HCT116 (cell line): ENCODE results near the gene NRTN. TPM values are rescaled to one million over a fixed set of nuclear protein-coding genes. Genes with fewer than 3 reads are reported as not detected.

Experiments
- ATAC-seq: fragments of 200-7000 bp; cut with Tn5 transposase; 2 replicates; pipeline ENCODE4 v1.9.1; 2020; ENCODE audit warnings: mild to moderate bottlenecking, moderate library complexity
- BruUV-seq: library from RNA; stranded (reverse); fragments of 400-500 nt; replicated peaks from 2 replicates; lab custom pipeline; 2021; lab: Mats Ljungman, UMichigan
- CTCF ChIA-PET: fragments of 300-600 bp; sonication (Branson Sonifier 250); formaldehyde crosslinking; loops from one replicate; lab custom pipeline; 2021; ENCODE audit warnings: antibody characterized with exemption; lab: Charles Lee
- POLR2A ChIA-PET: fragments of 300-600, 350-600 bp; sonication (Branson Sonifier 250); formaldehyde crosslinking; loops from one replicate; lab custom pipeline; 2021; ENCODE audit warnings: antibody characterized with exemption; lab: Charles Lee
- RAD21 ChIA-PET, 2 experiments: fragments of 300-600 bp; sonication (Branson Sonifier 250); formaldehyde crosslinking; loops; one replicate each; lab custom pipeline; 2023; ENCODE audit warnings: low total read pairs in 2 of 2; ENCODE audit not compliant: uncharacterized antibody in 2 of 2, unreplicated experiment in 2 of 2, low non-redundant PET in 1 of 2; lab: Charles Lee
- DNase-seq: peaks from one replicate; pipeline ENCODE4 v3.0.0-alpha.2; 2010; ENCODE audit warnings: low read depth, low spot score
- H2AFZ ChIP-seq: fragments of 200-600 bp; shearing (Covaris generic), sonication (generic); 2 replicates; pipeline ENCODE4 v1.6.1; 2017; ENCODE audit warnings: low read depth, mixed run types, mixed read lengths, antibody characterized with exemption, low read length; ENCODE audit not compliant: poor library complexity, severe bottlenecking
- H3K27ac ChIP-seq: 2 replicates; pipeline ENCODE4 v1.5.1; 2012; ENCODE audit warnings: low read depth, low read length
- H3K27me3 ChIP-seq: fragments of 200-600 bp; sonication (generic); 2 replicates; pipeline ENCODE4 v1.6.1; 2016; ENCODE audit warnings: mixed run types, low read length, mixed read lengths; ENCODE audit not compliant: insufficient read depth
- H3K36me3 ChIP-seq, 2 experiments: fragments of 200-500 bp in 1 of 2; fragments of 200-600 bp in 1 of 2; sonication (Bioruptor generic) in 1 of 2; sonication (generic) in 1 of 2; 2 replicates each; pipeline versions ENCODE4 v1.5.1 to v1.6.1; 2014 to 2016; ENCODE audit warnings: low read length in 2 of 2, inconsistent platforms in 1 of 2, mixed read lengths in 1 of 2, mixed run types in 1 of 2; ENCODE audit not compliant: insufficient read depth in 2 of 2, control insufficient read depth in 1 of 2
- H3K4me1 ChIP-seq, 2 experiments: fragments of 200-600 bp in 1 of 2; sonication (generic) in 1 of 2; 2 replicates each; pipeline versions ENCODE4 v1.5.1 to v1.6.1; 2012 to 2017; ENCODE audit warnings: low read length in 2 of 2, inconsistent platforms in 1 of 2, mild to moderate bottlenecking in 1 of 2, mixed read lengths in 1 of 2, mixed run types in 1 of 2, moderate library complexity in 1 of 2; ENCODE audit not compliant: insufficient read depth in 2 of 2, control insufficient read depth in 1 of 2
- H3K4me2 ChIP-seq: fragments of 200-600 bp; sonication (generic); 2 replicates; pipeline ENCODE4 v1.6.1; 2017; ENCODE audit warnings: mixed run types, low read length, mixed read lengths
- H3K4me3 ChIP-seq, 2 experiments: fragments of 200-600 bp in 1 of 2; sonication (generic) in 1 of 2; replicated peaks in 1 of 2; 2 replicates each; pipeline ENCODE4 v1.5.1; 2011 to 2016; ENCODE audit warnings: low read length in 2 of 2, control low read depth in 1 of 2, low read depth in 1 of 2, mild to moderate bottlenecking in 1 of 2, mixed read lengths in 1 of 2, mixed run types in 1 of 2
- H3K79me2 ChIP-seq: fragments of 200-600 bp; sonication (generic); 2 replicates; pipeline ENCODE4 v1.6.1; 2017; ENCODE audit warnings: mild to moderate bottlenecking, mixed run types, low read length, moderate library complexity, mixed read lengths; ENCODE audit not compliant: insufficient read depth
- H3K9ac ChIP-seq: fragments of 200-600 bp; sonication (generic); 2 replicates; pipeline ENCODE4 v1.6.1; 2016; ENCODE audit warnings: low read length, mixed read lengths
- H3K9me2 ChIP-seq: fragments of 200-600 bp; sonication (generic), shearing (Covaris generic); 2 replicates; pipeline ENCODE4 v1.6.1; 2017; ENCODE audit warnings: mixed run types, mild to moderate bottlenecking, moderate library complexity; ENCODE audit not compliant: insufficient read depth
- H3K9me3 ChIP-seq, 2 experiments: fragments of 200-500 bp in 1 of 2; fragments of 200-600 bp in 1 of 2; sonication (Bioruptor generic) in 1 of 2; sonication (generic) in 1 of 2; 2 replicates each; pipeline ENCODE4 v1.6.1; 2014 to 2017; ENCODE audit warnings: low read length in 2 of 2, mixed read lengths in 2 of 2, inconsistent platforms in 1 of 2, low read depth in 1 of 2, mild to moderate bottlenecking in 1 of 2, mixed run types in 1 of 2, moderate library complexity in 1 of 2; ENCODE audit not compliant: control insufficient read depth in 1 of 2, insufficient read depth in 1 of 2
- H4K20me1 ChIP-seq: fragments of 200-600 bp; sonication (generic), shearing (Covaris generic); 2 replicates; pipeline ENCODE4 v1.6.1; 2017; ENCODE audit warnings: mixed run types, mild to moderate bottlenecking, moderate library complexity; ENCODE audit not compliant: insufficient read depth
- CBX3 ChIP-seq: IDR thresholded peaks from 2 replicates; pipeline ENCODE4 v1.6.1; 2012; ENCODE audit warnings: low read depth
- EGR1 ChIP-seq: IDR thresholded peaks from 2 replicates; pipeline ENCODE4 v1.6.1; 2012; ENCODE audit warnings: low read depth
- ELF1 ChIP-seq: IDR thresholded peaks from 2 replicates; pipeline ENCODE4 v1.6.1; 2012; ENCODE audit warnings: low read depth, borderline replicate concordance
- EZH2phosphoT487 ChIP-seq: fragments of 200-600 bp; IDR thresholded peaks from 2 replicates; pipeline ENCODE4 v1.6.1; 2018; ENCODE audit warnings: antibody characterized with exemption, borderline replicate concordance
- POLR2AphosphoS5 ChIP-seq: IDR thresholded peaks from 2 replicates; pipeline ENCODE4 v1.6.1; 2011; ENCODE audit warnings: mild to moderate bottlenecking, low read depth, low read length, moderate library complexity
- SRF ChIP-seq: IDR thresholded peaks from 2 replicates; pipeline ENCODE4 v1.6.1; 2012; ENCODE audit warnings: low read depth
- TCF7L2 ChIP-seq: IDR thresholded peaks from 2 replicates; pipeline ENCODE4 v1.7.0; 2011; ENCODE audit warnings: borderline replicate concordance, inconsistent platforms; ENCODE audit not compliant: insufficient read depth, insufficient read length; ENCODE audit errors: extremely low read depth
- ZBTB33 ChIP-seq: IDR thresholded peaks from 2 replicates; pipeline ENCODE4 v1.6.1; 2011; ENCODE audit warnings: mild to moderate bottlenecking, low read length, moderate library complexity; ENCODE audit not compliant: insufficient replicate concordance; ENCODE audit errors: extremely low read depth
- ZFX ChIP-seq: fragments of 450-650 bp; IDR thresholded peaks from 2 replicates; pipeline ENCODE4 v1.6.1; 2017
- intact Hi-C: fragments of 100-400 bp; cut with micrococcal nuclease; formaldehyde crosslinking; loops from 2 replicates; pipeline ENCODE4 v1.10.0; 2022
- total RNA-seq: library from RNA; stranded (reverse); gene quantifications from one replicate; pipeline ENCODE4 v1.2.1, GENCODE V29; 2021; ENCODE audit not compliant: unreplicated experiment
- TF ChIP-seq, protein P1 (sequence below), 3 experiments: fragments of 200-600 bp in 1 of 3; sonication (generic) in 1 of 3; IDR thresholded peaks in 2 of 3; conservative IDR thresholded peaks in 1 of 3; 2 replicates each; pipeline ENCODE4 v1.5.1; 2012 to 2017; ENCODE audit warnings: low read depth in 2 of 3, low read length in 2 of 3, antibody characterized with exemption in 1 of 3, borderline replicate concordance in 1 of 3, control low read depth in 1 of 3, mild to moderate bottlenecking in 1 of 3, mixed read lengths in 1 of 3, mixed run types in 1 of 3, moderate library complexity in 1 of 3; ENCODE audit not compliant: insufficient read depth in 1 of 3
- TF ChIP-seq, protein P2 (sequence below): IDR thresholded peaks from 2 replicates; pipeline ENCODE4 v1.6.1; 2012

The NRTN gene
- total RNA-seq, 1 experiment from 2014 or later = 11.5 TPM

GRCh38 chr19:5857203-5858081 is 52.6 kb downstream of the NRTN start:
- ChIA-PET POLR2A (no interaction called here), RAD21 (no interaction called here), CTCF (interaction anchor here (1.5 kb wide), 1 partner anchor 53 kb away, joined by 4 read pairs; no protein-coding TSS in a partner anchor)
- intact Hi-C loops = no loop called here
- BruUV-seq = no TSS peak
- H3K9ac ChIP-seq = no peak overlapping the region
- no peaks in the 10 kb centered on the region for H3K79me2 ChIP-seq
- no peaks in the 10 kb centered on the region for H3K27me3 ChIP-seq
- H3K4me2 ChIP-seq = no peak overlapping the region
- H2AFZ ChIP-seq = no peak overlapping the region
- ATAC-seq (no peak), DNase-seq (no peak)
- no peaks in the 10 kb centered on the region for H3K36me3 ChIP-seq
- TF ChIP-seq ZFX = no peak
- no peak for TF ChIP-seq SRF
- peak; percentile 76; the same call in 1 of the 2 replicates for TF ChIP-seq CBX3
- no peak overlapping the region for H3K27ac ChIP-seq
- no peaks in the 10 kb centered on the region for H3K9me2 ChIP-seq
- no peak overlapping the region for H3K4me3 ChIP-seq
- H3K4me1 ChIP-seq = no peaks in the 10 kb centered on the region; a peak in 1 of 4 replicates
- no peaks in the 10 kb centered on the region for H4K20me1 ChIP-seq
- no peaks in the 10 kb centered on the region; a peak in 1 of 4 replicates for H3K9me3 ChIP-seq

- H3K79me2 ChIP-seq = no peaks in the 10 kb centered on the region
- H2AFZ ChIP-seq = no peak overlapping the region
- POLR2A ChIA-PET = no interaction called here
- ATAC-seq (no peak), DNase-seq (no peak)
- no peaks in the 10 kb centered on the region; a peak in 1 of 4 replicates for H3K4me1 ChIP-seq
- TF ChIP-seq, protein P1, sequence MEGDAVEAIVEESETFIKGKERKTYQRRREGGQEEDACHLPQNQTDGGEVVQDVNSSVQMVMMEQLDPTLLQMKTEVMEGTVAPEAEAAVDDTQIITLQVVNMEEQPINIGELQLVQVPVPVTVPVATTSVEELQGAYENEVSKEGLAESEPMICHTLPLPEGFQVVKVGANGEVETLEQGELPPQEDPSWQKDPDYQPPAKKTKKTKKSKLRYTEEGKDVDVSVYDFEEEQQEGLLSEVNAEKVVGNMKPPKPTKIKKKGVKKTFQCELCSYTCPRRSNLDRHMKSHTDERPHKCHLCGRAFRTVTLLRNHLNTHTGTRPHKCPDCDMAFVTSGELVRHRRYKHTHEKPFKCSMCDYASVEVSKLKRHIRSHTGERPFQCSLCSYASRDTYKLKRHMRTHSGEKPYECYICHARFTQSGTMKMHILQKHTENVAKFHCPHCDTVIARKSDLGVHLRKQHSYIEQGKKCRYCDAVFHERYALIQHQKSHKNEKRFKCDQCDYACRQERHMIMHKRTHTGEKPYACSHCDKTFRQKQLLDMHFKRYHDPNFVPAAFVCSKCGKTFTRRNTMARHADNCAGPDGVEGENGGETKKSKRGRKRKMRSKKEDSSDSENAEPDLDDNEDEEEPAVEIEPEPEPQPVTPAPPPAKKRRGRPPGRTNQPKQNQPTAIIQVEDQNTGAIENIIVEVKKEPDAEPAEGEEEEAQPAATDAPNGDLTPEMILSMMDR (IDR thresholded peaks at IDR 0.05 in 2 of 3, conservative IDR thresholded peaks at IDR 0.05 in 1 of 3; ENCODE audit: borderline replicate concordance in 1 of 3, insufficient read depth in 1 of 3, low read depth in 2 of 3, low read length in 2 of 3) = no peak
- no peak for TF ChIP-seq EGR1
- no peak for TF ChIP-seq EZH2phosphoT487
- TF ChIP-seq ELF1 = no peak
- TF ChIP-seq TCF7L2 = no peak
- no peak for TF ChIP-seq CBX3
- TF ChIP-seq, protein P2, sequence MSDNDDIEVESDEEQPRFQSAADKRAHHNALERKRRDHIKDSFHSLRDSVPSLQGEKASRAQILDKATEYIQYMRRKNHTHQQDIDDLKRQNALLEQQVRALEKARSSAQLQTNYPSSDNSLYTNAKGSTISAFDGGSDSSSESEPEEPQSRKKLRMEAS = no peak
- TF ChIP-seq ZBTB33 = no peak
- no peak for TF ChIP-seq POLR2AphosphoS5
- TF ChIP-seq SRF = no peak
- H3K36me3 ChIP-seq = no peaks in the 10 kb centered on the region
- H3K4me2 ChIP-seq = no peak overlapping the region
- no peaks in the 10 kb centered on the region for H3K9me3 ChIP-seq
- H4K20me1 ChIP-seq = no peaks in the 10 kb centered on the region
- no peak overlapping the region for H3K4me3 ChIP-seq
- CTCF ChIA-PET = no interaction called here
- H3K9me2 ChIP-seq = no peaks in the 10 kb centered on the region
- intact Hi-C loops = no loop called here
- H3K9ac ChIP-seq = no peak overlapping the region
- BruUV-seq = no TSS peak
- no peak overlapping the region for H3K27ac ChIP-seq
- RAD21 ChIA-PET = no interaction called here
- H3K27me3 ChIP-seq = no peaks in the 10 kb centered on the region
Measured at GRCh38 chr19:5863030-5863665, 58.3 kb downstream of the NRTN start.
